Tibial nerve (tissue), 4 donors: Measurements from ENCODE around the gene APOB.

Source experiments
- CTCF ChIP-seq, 5 experiments: fragments of 200-600 bp in 3 of 5; fragments of 450-650 bp in 2 of 5; sonication (generic) in 3 of 5; IDR thresholded peaks; one replicate each; pipeline ENCODE4 v1.5.1; 2016 to 2019; ENCODE audit warnings: antibody characterized with exemption in 5 of 5, mild to moderate bottlenecking in 3 of 5, moderate library complexity in 2 of 5
- EP300 ChIP-seq, 2 donors: sonication (generic); formaldehyde crosslinking; IDR thresholded peaks; one replicate each; pipeline ENCODE4 v1.6.1; 2017; ENCODE audit warnings: antibody characterized with exemption in 2 of 2, mild to moderate bottlenecking in 1 of 2
- POLR2A ChIP-seq, 2 donors: fragments of 450-650 bp; IDR thresholded peaks; one replicate each; pipeline ENCODE4 v1.6.1; 2017; ENCODE audit warnings: antibody characterized with exemption in 2 of 2, mild to moderate bottlenecking in 2 of 2, moderate library complexity in 2 of 2

- no peak for TF ChIP-seq CTCF (IDR thresholded peaks at IDR 0.05)
- TF ChIP-seq POLR2A (IDR thresholded peaks at IDR 0.05), result no peak
- no peak for TF ChIP-seq EP300 (IDR thresholded peaks at IDR 0.05)
These were observed 25.6 kb downstream of the APOB start for GRCh38 chr2:21018290-21018689.
